ENCODE data around the gene CST3.

- TF ChIP-seq CTCF (IDR thresholded peaks at IDR 0.05) (no peak), EP300 (IDR thresholded peaks at IDR 0.05; ENCODE audit: low read depth) (no peak), POLR2A (IDR thresholded peaks at IDR 0.05) (no peak), POLR2AphosphoS5 (IDR thresholded peaks at IDR 0.05) (no peak)
Observed at GRCh38 chr20:23654000-23654399, 16.2 kb upstream of the CST3 start.
